ENCODE data around the gene KATNAL2. TPM values are rescaled to one million over a fixed set of nuclear protein-coding genes. Genes with fewer than 3 reads are reported as not detected.

The KATNAL2 gene
- total RNA-seq (2014; rRNA removed; shearing (Covaris generic)) = 4.2 and 5.1 TPM in 2 replicates

GRCh38 chr18:46917108-46917802, at the start of gene KATNAL2, which contains the start of gene PIAS2:
TSS of gene KATNAL2 (plus strand) at chr18:46917602. CDS start at chr18:46946873, 29,271 bp downstream.
TSS of gene PIAS2 (minus strand) at chr18:46917507. CDS start at chr18:46917345, 162 bp downstream.
- H3K36me3 ChIP-seq = no peaks in the 10 kb centered on the region
- H3K27ac ChIP-seq = peak within 1 kb of the TSS; percentile 85
- DNase-seq = peak; percentile 68 to 80
- no peaks in the 10 kb centered on the region for H3K9me3 ChIP-seq (replicated peaks)
- peaks cover 3% of the 10 kb centered on the region; the same call in 1 of the 2 replicates for H3K4me1 ChIP-seq
- no peaks in the 10 kb centered on the region for H3K27me3 ChIP-seq
- H3K4me3 ChIP-seq = peak within 1 kb of the TSS; percentile 88

- Histone ChIP-seq H3K9me3 (replicated peaks) (no peaks in the 10 kb centered on the region), H3K27me3 (no peaks in the 10 kb centered on the region), H3K4me1 (no peaks in the 10 kb centered on the region), H3K36me3 (no peaks in the 10 kb centered on the region), H3K27ac (no peak overlapping the region), H3K4me3 (no peak overlapping the region)
- peak in 1 of 2 experiments; percentile 2 for DNase-seq
These were observed 49.1 kb upstream of the KATNAL2 start for GRCh38 chr18:46868169-46868921.

- Histone ChIP-seq H3K27ac (no peak overlapping the region), H3K4me3 (no peak overlapping the region), H3K36me3 (peaks cover 7% of the 10 kb centered on the region; the same call in 1 of the 2 replicates), H3K4me1 (no peaks in the 10 kb centered on the region), H3K9me3 (replicated peaks) (peaks cover 6% of the 10 kb centered on the region; the same call in 1 of the 2 replicates), H3K27me3 (no peaks in the 10 kb centered on the region)
- no peak for DNase-seq
These were observed 39.9 kb upstream of the KATNAL2 start for GRCh38 chr18:46877329-46877987.

- DNase-seq = no peak
- no peaks in the 10 kb centered on the region for H3K27me3 ChIP-seq
- H3K4me1 ChIP-seq = no peaks in the 10 kb centered on the region
- H3K36me3 ChIP-seq = peaks cover 3% of the 10 kb centered on the region; the same call in 1 of the 2 replicates
- no peak overlapping the region for H3K27ac ChIP-seq
- no peak overlapping the region for H3K4me3 ChIP-seq
- peaks cover under 1% of the 10 kb centered on the region for H3K9me3 ChIP-seq (replicated peaks)
These were observed 34.2 kb upstream of the KATNAL2 start for GRCh38 chr18:46883180-46883579.

GRCh38 chr18:46886893-46887292, 30.5 kb upstream of the KATNAL2 start:
- Histone ChIP-seq H3K36me3 (peaks cover 18% of the 10 kb centered on the region), H3K27ac (no peak overlapping the region), H3K9me3 (replicated peaks) (no peaks in the 10 kb centered on the region; the same call in 1 of the 2 replicates), H3K4me3 (no peak overlapping the region), H3K4me1 (no peaks in the 10 kb centered on the region), H3K27me3 (no peaks in the 10 kb centered on the region)
- DNase-seq = no peak

- no peak for DNase-seq
- Histone ChIP-seq H3K27me3 (no peaks in the 10 kb centered on the region), H3K27ac (no peak overlapping the region), H3K4me1 (no peaks in the 10 kb centered on the region), H3K9me3 (replicated peaks) (no peaks in the 10 kb centered on the region; the same call in 1 of the 2 replicates), H3K4me3 (no peak overlapping the region), H3K36me3 (peaks cover 18% of the 10 kb centered on the region)
These were observed 28.4 kb upstream of the KATNAL2 start for GRCh38 chr18:46888965-46889364.

- DNase-seq = no peak
- H3K4me1 ChIP-seq = no peaks in the 10 kb centered on the region
- H3K27ac ChIP-seq = no peak overlapping the region
- H3K27me3 ChIP-seq = no peaks in the 10 kb centered on the region
- no peak overlapping the region for H3K4me3 ChIP-seq
- peaks cover 18% of the 10 kb centered on the region for H3K36me3 ChIP-seq
- no peaks in the 10 kb centered on the region; the same call in 1 of the 2 replicates for H3K9me3 ChIP-seq (replicated peaks)
These were observed 25.6 kb upstream of the KATNAL2 start for GRCh38 chr18:46891742-46892214.

GRCh38 chr18:46892842-46893241, 24.6 kb upstream of the KATNAL2 start:
- Histone ChIP-seq H3K27me3 (no peaks in the 10 kb centered on the region), H3K9me3 (replicated peaks) (no peaks in the 10 kb centered on the region; the same call in 1 of the 2 replicates), H3K27ac (no peak overlapping the region), H3K4me3 (no peak overlapping the region), H3K4me1 (no peaks in the 10 kb centered on the region), H3K36me3 (peaks cover 18% of the 10 kb centered on the region)
- DNase-seq = no peak

- peaks cover 17% of the 10 kb centered on the region for H3K36me3 ChIP-seq
- H3K27ac ChIP-seq = no peak overlapping the region
- no peak overlapping the region for H3K4me3 ChIP-seq
- no peaks in the 10 kb centered on the region; the same call in 1 of the 2 replicates for H3K9me3 ChIP-seq (replicated peaks)
- H3K4me1 ChIP-seq = no peaks in the 10 kb centered on the region
- DNase-seq = no peak
- no peaks in the 10 kb centered on the region for H3K27me3 ChIP-seq
These were observed 24.0 kb upstream of the KATNAL2 start for GRCh38 chr18:46893360-46893759.

- DNase-seq = no peak
- no peak overlapping the region for H3K27ac ChIP-seq
These were observed 23.3 kb upstream of the KATNAL2 start for GRCh38 chr18:46894124-46894523.

GRCh38 chr18:46899274-46899948, 18.0 kb upstream of the KATNAL2 start:
- no peaks in the 10 kb centered on the region for H3K27me3 ChIP-seq
- no peak for DNase-seq
- no peak overlapping the region for H3K4me3 ChIP-seq
- no peaks in the 10 kb centered on the region for H3K9me3 ChIP-seq (replicated peaks)
- H3K27ac ChIP-seq = no peak overlapping the region
- H3K36me3 ChIP-seq = no peaks in the 10 kb centered on the region
- no peaks in the 10 kb centered on the region for H3K4me1 ChIP-seq

More at GRCh38 chr18:46894124-46894523, 23.3 kb upstream of the KATNAL2 start:
- Histone ChIP-seq H3K4me1 (no peaks in the 10 kb centered on the region), H3K9me3 (replicated peaks) (no peaks in the 10 kb centered on the region), H3K27me3 (no peaks in the 10 kb centered on the region), H3K36me3 (peaks cover 11% of the 10 kb centered on the region), H3K4me3 (no peak overlapping the region)

GRCh38 chr18:46903406-46903805, 14.0 kb upstream of the KATNAL2 start:
- no peaks in the 10 kb centered on the region for H3K36me3 ChIP-seq
- H3K9me3 ChIP-seq (replicated peaks) = no peaks in the 10 kb centered on the region
- no peak for DNase-seq
- no peaks in the 10 kb centered on the region for H3K4me1 ChIP-seq
- no peak overlapping the region for H3K4me3 ChIP-seq
- H3K27me3 ChIP-seq = no peaks in the 10 kb centered on the region
- no peak overlapping the region for H3K27ac ChIP-seq

GRCh38 chr18:46909497-46909896, 7.9 kb upstream of the KATNAL2 start:
- H3K36me3 ChIP-seq = 0 out of 2 replicates have a peak, but pooled peaks cover 2% of the 10 kb centered on the region
- no peaks in the 10 kb centered on the region for H3K9me3 ChIP-seq (replicated peaks)
- no peaks in the 10 kb centered on the region for H3K4me1 ChIP-seq
- H3K27me3 ChIP-seq = no peaks in the 10 kb centered on the region
- H3K4me3 ChIP-seq = no peak overlapping the region
- DNase-seq = no peak
- H3K27ac ChIP-seq = no peak overlapping the region

- 0 out of 2 replicates have a peak, but pooled peaks cover 2% of the 10 kb centered on the region for H3K36me3 ChIP-seq
- DNase-seq = no peak
- H3K9me3 ChIP-seq (replicated peaks) = no peaks in the 10 kb centered on the region
- H3K27ac ChIP-seq = no peak overlapping the region
- H3K27me3 ChIP-seq = no peaks in the 10 kb centered on the region
- H3K4me3 ChIP-seq = no peak overlapping the region
- H3K4me1 ChIP-seq = no peaks in the 10 kb centered on the region; the same call in 1 of the 2 replicates
These were observed 6.5 kb upstream of the KATNAL2 start for GRCh38 chr18:46910856-46911255.

Data from SJCRH30 (cell line).